GM12801 (cell line): Measurements from ENCODE around the gene MIPOL1.

ENCODE experiments used
- TF ChIP-seq, protein P1 (sequence below): IDR thresholded peaks from one replicate; pipeline ENCODE4 v1.5.1; 2011; ENCODE audit warnings: control low read depth; ENCODE audit not compliant: insufficient read length; ENCODE audit errors: extremely low read depth

Gene MIPOL1

GRCh38 chr14:37198907-37199306 lies 1.2 kb downstream of the MIPOL1 start:
- TF ChIP-seq, protein P1, sequence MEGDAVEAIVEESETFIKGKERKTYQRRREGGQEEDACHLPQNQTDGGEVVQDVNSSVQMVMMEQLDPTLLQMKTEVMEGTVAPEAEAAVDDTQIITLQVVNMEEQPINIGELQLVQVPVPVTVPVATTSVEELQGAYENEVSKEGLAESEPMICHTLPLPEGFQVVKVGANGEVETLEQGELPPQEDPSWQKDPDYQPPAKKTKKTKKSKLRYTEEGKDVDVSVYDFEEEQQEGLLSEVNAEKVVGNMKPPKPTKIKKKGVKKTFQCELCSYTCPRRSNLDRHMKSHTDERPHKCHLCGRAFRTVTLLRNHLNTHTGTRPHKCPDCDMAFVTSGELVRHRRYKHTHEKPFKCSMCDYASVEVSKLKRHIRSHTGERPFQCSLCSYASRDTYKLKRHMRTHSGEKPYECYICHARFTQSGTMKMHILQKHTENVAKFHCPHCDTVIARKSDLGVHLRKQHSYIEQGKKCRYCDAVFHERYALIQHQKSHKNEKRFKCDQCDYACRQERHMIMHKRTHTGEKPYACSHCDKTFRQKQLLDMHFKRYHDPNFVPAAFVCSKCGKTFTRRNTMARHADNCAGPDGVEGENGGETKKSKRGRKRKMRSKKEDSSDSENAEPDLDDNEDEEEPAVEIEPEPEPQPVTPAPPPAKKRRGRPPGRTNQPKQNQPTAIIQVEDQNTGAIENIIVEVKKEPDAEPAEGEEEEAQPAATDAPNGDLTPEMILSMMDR = no peak

GRCh38 chr14:37201724-37202123 lies 4.0 kb downstream of the MIPOL1 start:
- TF ChIP-seq, protein P1 = no peak

DNA sequence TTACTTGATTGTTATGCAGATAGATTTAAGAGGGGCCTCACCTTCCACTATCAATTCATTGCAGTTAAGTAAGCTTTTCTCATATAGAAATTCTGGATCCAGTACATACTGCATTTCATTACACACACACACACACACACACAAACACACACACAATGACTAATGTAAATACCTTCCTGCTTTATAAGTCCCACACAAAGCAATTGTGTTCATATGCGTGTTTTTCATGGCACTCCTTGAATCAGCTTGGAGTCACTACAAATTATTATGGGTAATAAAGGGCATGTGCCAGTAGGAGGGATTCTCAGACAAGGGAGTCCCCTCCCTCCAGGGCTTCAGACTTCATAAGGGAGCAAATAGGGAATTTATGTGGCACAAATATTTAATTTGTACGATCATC lies 4.5 kb downstream of the MIPOL1 start:
- TF ChIP-seq, protein P1 = no peak

DNA sequence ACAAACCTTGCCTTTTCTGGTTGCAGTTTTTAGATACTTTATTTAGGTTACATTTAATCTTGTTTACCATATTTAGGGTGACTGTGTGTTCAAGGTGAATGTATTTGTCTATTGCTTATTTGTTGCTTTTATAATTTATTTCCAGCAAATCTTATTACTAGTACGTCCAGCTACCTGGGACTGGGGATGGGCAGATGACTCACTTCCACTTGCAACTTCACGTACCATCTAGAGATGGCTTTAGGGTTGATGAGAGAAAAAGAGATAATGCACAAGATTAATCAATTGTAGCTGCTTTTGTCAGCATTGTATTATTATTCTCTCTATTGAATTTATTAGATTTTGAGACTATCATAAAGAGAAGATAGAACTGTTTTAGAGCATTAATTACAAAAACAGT lies 5.1 kb downstream of the MIPOL1 start:
- TF ChIP-seq, protein P1 = no peak

DNA sequence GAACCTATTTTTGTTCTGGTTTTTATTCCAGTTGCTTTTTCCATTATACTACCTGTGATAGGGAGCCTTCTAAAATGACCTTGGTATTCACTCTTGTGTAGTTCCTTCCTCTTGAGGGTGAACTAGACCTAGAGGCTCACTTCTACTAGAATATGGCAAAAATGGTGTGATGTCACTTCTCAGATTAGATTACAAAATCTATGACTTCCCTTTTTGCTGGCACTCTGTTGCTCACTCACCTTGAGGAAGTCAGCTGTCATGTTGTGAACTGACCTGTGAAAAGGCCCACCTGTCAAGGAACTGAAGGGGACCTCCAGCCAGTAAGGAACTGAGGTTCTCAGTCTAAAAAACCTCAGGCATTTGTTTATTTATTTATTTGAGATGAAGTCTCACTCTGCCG lies 5.7 kb downstream of the MIPOL1 start:
- TF ChIP-seq, protein P1 = no peak

DNA sequence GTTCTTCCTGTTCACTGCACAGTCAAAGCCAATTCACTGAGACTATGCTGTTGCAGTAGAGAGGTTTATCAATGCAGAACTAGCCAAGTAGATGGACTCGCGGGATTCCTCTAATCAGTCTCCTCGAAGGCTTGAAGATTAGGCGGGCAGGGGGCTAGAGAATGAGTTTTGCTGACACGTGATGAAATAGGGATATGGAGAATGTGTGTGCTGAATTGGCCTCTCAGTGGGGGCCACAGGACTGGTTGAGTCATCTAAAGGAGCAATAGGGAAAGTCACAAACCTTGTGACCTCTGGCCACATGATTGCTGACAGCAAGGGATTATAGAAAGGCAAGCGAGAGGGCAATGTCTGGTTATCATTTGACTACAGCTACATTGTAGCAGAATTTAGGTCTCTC lies 12.7 kb downstream of the MIPOL1 start:
- TF ChIP-seq, protein P1 = no peak

DNA sequence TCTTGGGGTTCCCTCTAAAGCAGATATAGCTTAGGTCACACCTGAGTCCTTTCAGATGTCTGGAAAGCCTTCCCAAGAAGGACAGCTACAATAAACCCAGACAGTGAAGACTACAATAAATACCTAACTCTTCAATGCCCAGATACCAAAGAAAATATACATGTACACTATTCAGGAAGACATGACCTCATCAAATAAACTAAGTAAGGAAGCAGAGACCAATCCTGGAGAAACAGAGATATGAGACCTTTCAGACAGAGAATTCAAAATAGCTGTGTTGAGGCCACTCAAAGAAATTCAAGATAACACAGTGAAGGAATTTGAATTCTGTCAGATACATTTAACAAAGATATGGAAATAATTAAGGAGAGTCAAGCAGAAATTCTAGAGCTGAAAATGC lies 15.3 kb downstream of the MIPOL1 start:
- TF ChIP-seq, protein P1 = no peak

DNA sequence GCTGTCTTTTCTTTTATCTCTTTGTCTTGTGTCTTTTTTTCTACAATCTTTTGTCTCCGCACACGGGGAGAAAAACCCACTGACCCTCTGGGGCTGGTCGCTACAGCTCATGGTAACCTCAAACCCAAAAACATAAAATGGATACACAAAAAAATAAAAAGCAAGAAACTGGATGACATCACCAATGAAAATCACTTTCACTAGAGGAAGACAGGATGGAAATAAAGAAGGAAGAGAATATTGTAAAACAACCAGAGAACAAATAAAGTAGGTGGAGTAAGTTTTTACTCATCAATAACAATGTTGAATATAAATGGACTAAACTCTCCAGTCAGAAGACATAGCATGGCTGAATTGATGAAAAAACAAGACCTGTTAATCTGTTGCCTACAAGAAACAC lies 17.6 kb downstream of the MIPOL1 start:
- TF ChIP-seq, protein P1 = no peak
